Tibial nerve (tissue), 4 donors: ENCODE data around the gene INHA. TPM values are rescaled to one million over a fixed set of nuclear protein-coding genes. Genes with fewer than 3 reads are reported as not detected.

Source experiments
- DNase-seq, 2 donors: peaks; one replicate each; pipeline ENCODE4 v3.0.0-alpha.2; 2019; ENCODE audit warnings: low spot score in 2 of 2
- H3K27ac ChIP-seq, 4 donors: fragments of 200-600 bp; sonication (generic) in 3 of 4; one replicate each; pipeline ENCODE4 v1.5.1; 2017 to 2019; ENCODE audit warnings: mild to moderate bottlenecking in 1 of 4
- H3K27me3 ChIP-seq, 2 donors: fragments of 200-600 bp; sonication (generic) in 1 of 2; one replicate each; pipeline versions ENCODE4 v1.5.1 to v1.6.0; 2017 to 2019
- H3K36me3 ChIP-seq, 3 donors: fragments of 200-600 bp; sonication (generic); one replicate each; pipeline ENCODE4 v1.5.1; 2018 to 2019
- H3K4me1 ChIP-seq, 4 donors: fragments of 200-600 bp; sonication (generic) in 3 of 4; one replicate each; pipeline ENCODE4 v1.5.1; 2017 to 2019
- H3K4me3 ChIP-seq, 4 donors: fragments of 200-600 bp; sonication (generic) in 3 of 4; one replicate each; pipeline ENCODE4 v1.5.1; 2017 to 2019; ENCODE audit warnings: mild to moderate bottlenecking in 1 of 4, moderate library complexity in 1 of 4
- H3K9me3 ChIP-seq, 4 donors: fragments of 200-600 bp; sonication (generic) in 3 of 4; one replicate each; pipeline ENCODE4 v1.5.1; 2017 to 2019
- EP300 ChIP-seq, 2 donors: sonication (generic); formaldehyde crosslinking; IDR thresholded peaks; one replicate each; pipeline ENCODE4 v1.6.1; 2017; ENCODE audit warnings: antibody characterized with exemption in 2 of 2, mild to moderate bottlenecking in 1 of 2
- POLR2A ChIP-seq, 2 donors: fragments of 450-650 bp; IDR thresholded peaks; one replicate each; pipeline ENCODE4 v1.6.1; 2017; ENCODE audit warnings: antibody characterized with exemption in 2 of 2, mild to moderate bottlenecking in 2 of 2, moderate library complexity in 2 of 2
- WGBS, 2 donors: methylation state at CpG; one replicate each; pipeline ENCODE4 v1.1.5; 2018; 5-methylcytosine and 5-hydroxymethylcytosine counted together
- total RNA-seq, 4 donors: library from RNA; depleted of rRNA; stranded (reverse); fragments of >200 nt; gene quantifications; one replicate each; pipeline ENCODE4 v1.1.0, GENCODE V29; 2016
- TF ChIP-seq, protein P1 (sequence below), 5 experiments: fragments of 200-600 bp in 3 of 5; fragments of 450-650 bp in 2 of 5; sonication (generic) in 3 of 5; IDR thresholded peaks; one replicate each; pipeline ENCODE4 v1.5.1; 2016 to 2019; ENCODE audit warnings: antibody characterized with exemption in 5 of 5, mild to moderate bottlenecking in 3 of 5, moderate library complexity in 2 of 5

The INHA gene
- total RNA-seq, 4 donors from 2014 or later = 1.1 to 1.4 TPM; not detected in 2

- 67 to 68% methylated on average over 10 of the region's 11 CpGs for WGBS, 2 donors
- Histone ChIP-seq H3K4me1 (peaks cover 0 to 30% (median 11%) of the 10 kb centered on the region in 4 donors), H3K27me3 (peaks cover 0 to 84% of the 10 kb centered on the region in 2 donors), H3K4me3 (no peak overlapping the region), H3K9me3 (no peaks in the 10 kb centered on the region), H3K27ac (no peak overlapping the region), H3K36me3 (no peaks in the 10 kb centered on the region)
- TF ChIP-seq EP300 (IDR thresholded peaks at IDR 0.05) = no peak
- TF ChIP-seq, protein P1, sequence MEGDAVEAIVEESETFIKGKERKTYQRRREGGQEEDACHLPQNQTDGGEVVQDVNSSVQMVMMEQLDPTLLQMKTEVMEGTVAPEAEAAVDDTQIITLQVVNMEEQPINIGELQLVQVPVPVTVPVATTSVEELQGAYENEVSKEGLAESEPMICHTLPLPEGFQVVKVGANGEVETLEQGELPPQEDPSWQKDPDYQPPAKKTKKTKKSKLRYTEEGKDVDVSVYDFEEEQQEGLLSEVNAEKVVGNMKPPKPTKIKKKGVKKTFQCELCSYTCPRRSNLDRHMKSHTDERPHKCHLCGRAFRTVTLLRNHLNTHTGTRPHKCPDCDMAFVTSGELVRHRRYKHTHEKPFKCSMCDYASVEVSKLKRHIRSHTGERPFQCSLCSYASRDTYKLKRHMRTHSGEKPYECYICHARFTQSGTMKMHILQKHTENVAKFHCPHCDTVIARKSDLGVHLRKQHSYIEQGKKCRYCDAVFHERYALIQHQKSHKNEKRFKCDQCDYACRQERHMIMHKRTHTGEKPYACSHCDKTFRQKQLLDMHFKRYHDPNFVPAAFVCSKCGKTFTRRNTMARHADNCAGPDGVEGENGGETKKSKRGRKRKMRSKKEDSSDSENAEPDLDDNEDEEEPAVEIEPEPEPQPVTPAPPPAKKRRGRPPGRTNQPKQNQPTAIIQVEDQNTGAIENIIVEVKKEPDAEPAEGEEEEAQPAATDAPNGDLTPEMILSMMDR (IDR thresholded peaks at IDR 0.05) = no peak
- TF ChIP-seq POLR2A (IDR thresholded peaks at IDR 0.05) = no peak
- DNase-seq = no peak
Measured at GRCh38 chr2:219526320-219527075, 45.6 kb upstream of the INHA start.

GRCh38 chr2:219527076-219527394, 45.1 kb upstream of the INHA start:
- WGBS, 2 donors = 44 to 61% methylated on average over 6 of the region's 6 CpGs
- Histone ChIP-seq H3K4me3 (no peak overlapping the region), H3K4me1 (peaks cover 0 to 24% (median 11%) of the 10 kb centered on the region in 4 donors), H3K9me3 (no peaks in the 10 kb centered on the region), H3K27ac (no peak overlapping the region), H3K27me3 (peaks cover 0 to 79% of the 10 kb centered on the region in 2 donors), H3K36me3 (no peaks in the 10 kb centered on the region)
- no peak for DNase-seq
- TF ChIP-seq POLR2A (IDR thresholded peaks at IDR 0.05) = no peak
- TF ChIP-seq EP300 (IDR thresholded peaks at IDR 0.05) = no peak
- TF ChIP-seq, protein P1 (IDR thresholded peaks at IDR 0.05) = no peak

- Histone ChIP-seq H3K36me3 (no peaks in the 10 kb centered on the region), H3K27me3 (peaks cover 0 to 75% of the 10 kb centered on the region in 2 donors), H3K9me3 (no peaks in the 10 kb centered on the region), H3K4me1 (peaks cover 0 to 20% (median 8%) of the 10 kb centered on the region in 4 donors), H3K27ac (no peak overlapping the region), H3K4me3 (no peak overlapping the region)
- DNase-seq = no peak
- TF ChIP-seq, protein P1 (IDR thresholded peaks at IDR 0.05) = no peak
- TF ChIP-seq EP300 (IDR thresholded peaks at IDR 0.05) (no peak), POLR2A (IDR thresholded peaks at IDR 0.05) (no peak)
- 64 to 77% methylated on average over 5 of the region's 5 CpGs for WGBS, 2 donors
Measured at GRCh38 chr2:219527472-219527871, 44.6 kb upstream of the INHA start.

DNA sequence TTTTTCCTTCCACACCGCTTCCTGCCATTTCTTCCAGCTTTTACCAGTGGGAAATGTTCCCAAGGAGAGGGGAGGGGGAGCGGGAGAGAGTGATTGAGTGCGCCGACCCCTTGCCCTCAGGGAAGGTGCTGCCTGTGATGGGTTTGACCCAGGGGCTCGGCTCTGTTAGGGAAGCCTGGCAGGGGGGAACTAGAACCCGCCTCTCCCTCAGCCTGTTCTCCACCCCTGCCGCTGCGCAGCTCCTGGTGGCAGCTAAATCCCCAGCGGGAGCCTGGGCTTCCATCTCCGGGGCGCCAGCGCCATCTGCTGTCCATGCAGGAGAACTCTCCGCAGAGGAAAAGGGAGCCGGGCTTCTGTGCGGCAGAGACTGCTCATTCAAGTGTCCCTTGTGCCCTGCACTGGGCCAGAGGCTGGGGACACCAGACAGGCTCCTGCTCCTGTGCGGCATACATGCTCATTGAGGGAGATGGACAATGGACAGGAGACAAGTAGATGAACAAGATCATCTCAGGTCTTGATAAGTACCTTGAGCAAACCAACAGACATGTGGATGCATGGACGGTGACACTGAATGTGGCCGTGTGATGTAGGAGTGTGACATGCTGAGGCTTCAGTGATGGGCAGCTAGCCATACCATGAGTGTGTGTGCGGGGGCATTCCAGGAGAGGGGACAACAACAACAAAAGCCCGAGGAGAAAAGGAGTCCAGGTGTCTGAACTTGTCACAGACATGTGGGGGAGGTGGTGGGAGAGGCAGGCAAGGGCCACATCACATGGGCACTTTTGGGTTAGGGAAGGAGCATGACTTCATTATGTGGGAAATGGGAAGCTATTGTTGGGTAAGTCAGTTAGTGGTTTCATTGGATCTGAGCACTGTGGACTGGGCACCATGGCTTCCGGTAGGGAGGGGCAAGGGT, 41.8 kb upstream of the INHA start:
- DNase-seq = peak; percentile 54 to 70
- H3K36me3 ChIP-seq = no peaks in the 10 kb centered on the region
- TF ChIP-seq, protein P1 (IDR thresholded peaks at IDR 0.05) = peak; percentile 94 to 99 (median 96)
- TF ChIP-seq EP300 (IDR thresholded peaks at IDR 0.05) = peak in 1 of 2 donors; percentile 20
- no peak for TF ChIP-seq POLR2A (IDR thresholded peaks at IDR 0.05)
- peaks cover 0 to 9% (median 0%) of the 10 kb centered on the region in 4 donors for H3K4me1 ChIP-seq
- 17 to 23% methylated on average over 14 to 20 of the region's 21 CpGs for WGBS, 2 donors
- no peak overlapping the region for H3K27ac ChIP-seq
- peaks cover 0 to 46% of the 10 kb centered on the region in 2 donors for H3K27me3 ChIP-seq
- no peaks in the 10 kb centered on the region for H3K9me3 ChIP-seq
- H3K4me3 ChIP-seq = peak overlapping the region in 1 of 4 donors; percentile 1
